ENCODE data around the gene LENG9.
A peak's percentile ranks its signal among the peaks of the same experiment; 100 is the strongest.
"Not testable (repeated sequence)": the region's sequence is repeated elsewhere in the genome, so short reads cannot be mapped to it uniquely, and the experiment has no call there.

Gene LENG9

GRCh38 chr19:54457773-54458647 lies 5.6 kb downstream of the LENG9 start:
- DNase-seq: no peak

- DNase-seq: no peak
These were observed 6.9 kb downstream of the LENG9 start for GRCh38 chr19:54456423-54457373.

GRCh38 chr19:54455786-54456422 lies 7.7 kb downstream of the LENG9 start:
- no peak for DNase-seq

- no peak for DNase-seq
These were observed 8.6 kb downstream of the LENG9 start for GRCh38 chr19:54454781-54455675.

- DNase-seq: no peak
These were observed 9.4 kb downstream of the LENG9 start for GRCh38 chr19:54453921-54454780.

GRCh38 chr19:54452626-54453025 lies 11.0 kb downstream of the LENG9 start:
- DNase-seq: no peak

GRCh38 chr19:54451997-54452396 lies 11.6 kb downstream of the LENG9 start:
- no peak for DNase-seq

- no peak for DNase-seq
These were observed 12.2 kb downstream of the LENG9 start for GRCh38 chr19:54451331-54451871.

GRCh38 chr19:54449701-54450069 lies 13.9 kb downstream of the LENG9 start:
- DNase-seq: no peak

GRCh38 chr19:54448774-54449700 lies 14.5 kb downstream of the LENG9 start, which contains the start of gene LENG8:
Gene LENG8 (plus strand): TSS chr19:54449199. CDS start chr19:54451345, 2,146 bp downstream.
- DNase-seq: peak; percentile 93

GRCh38 chr19:54448040-54448773 lies 15.4 kb downstream of the LENG9 start:
- DNase-seq: no peak

GRCh38 chr19:54446349-54446748 lies 17.2 kb downstream of the LENG9 start:
- DNase-seq: not testable (repeated sequence)

- DNase-seq: no peak
These were observed 18.8 kb downstream of the LENG9 start for GRCh38 chr19:54444737-54445136.

GRCh38 chr19:54440641-54441040 lies 22.9 kb downstream of the LENG9 start:
- DNase-seq: no peak

GRCh38 chr19:54439174-54439851 lies 24.3 kb downstream of the LENG9 start:
- DNase-seq: no peak

GRCh38 chr19:54436628-54437252 lies 26.8 kb downstream of the LENG9 start:
- DNase-seq: no peak

- DNase-seq: no peak
These were observed 27.5 kb downstream of the LENG9 start for GRCh38 chr19:54436031-54436523.

All from GF-D8 (cell line).